Activated naive CD8-positive, alpha-beta T cell treated with anti-CD3 and anti-CD28 coated beads, Interleukin-2, amount 50 U/mL, for 16 hours (primary cell): ENCODE results near the gene CDC23.
"Not testable (repeated sequence)": the region's sequence is repeated elsewhere in the genome, so short reads cannot be mapped to it uniquely, and the experiment has no call there.

ENCODE experiments used
- DNase-seq: peaks from one replicate; pipeline ENCODE4 v3.0.0-alpha.2; 2020; ENCODE audit warnings: low read depth, low spot score

Gene CDC23

GRCh38 chr5:138213161-138214029, at the start of gene CDC23:
Gene CDC23 (minus strand): TSS chr5:138213323. CDS start chr5:138213312, 11 bp downstream.
- peak; percentile 80 for DNase-seq

- DNase-seq = no peak
Measured at GRCh38 chr5:138258704-138259292, 45.7 kb upstream of the CDC23 start.

GRCh38 chr5:138257583-138257982, 44.5 kb upstream of the CDC23 start:
- DNase-seq = no peak

GRCh38 chr5:138252944-138253343, 39.8 kb upstream of the CDC23 start:
- no peak for DNase-seq

- not testable (repeated sequence) for DNase-seq
Measured at GRCh38 chr5:138247800-138248199, 34.7 kb upstream of the CDC23 start.

- DNase-seq = no peak
Measured at GRCh38 chr5:138246822-138247221, 33.7 kb upstream of the CDC23 start.

- no peak for DNase-seq
Measured at GRCh38 chr5:138246334-138246733, 33.2 kb upstream of the CDC23 start.

GRCh38 chr5:138245717-138246116, 32.6 kb upstream of the CDC23 start:
- DNase-seq = no peak

GRCh38 chr5:138243794-138244193, 30.7 kb upstream of the CDC23 start:
- DNase-seq = no peak

- no peak for DNase-seq
Measured at GRCh38 chr5:138241688-138242571, 28.8 kb upstream of the CDC23 start.

- no peak for DNase-seq
Measured at GRCh38 chr5:138240650-138241385, 27.7 kb upstream of the CDC23 start.

- DNase-seq = no peak
Measured at GRCh38 chr5:138238034-138238433, 24.9 kb upstream of the CDC23 start.

- DNase-seq = no peak
Measured at GRCh38 chr5:138234651-138235050, 21.5 kb upstream of the CDC23 start.

GRCh38 chr5:138233280-138233679, 20.2 kb upstream of the CDC23 start:
- DNase-seq = no peak

GRCh38 chr5:138230981-138231589, 18.0 kb upstream of the CDC23 start:
- DNase-seq = no peak

GRCh38 chr5:138230261-138230660, 17.1 kb upstream of the CDC23 start:
- DNase-seq = no peak

GRCh38 chr5:138229387-138229786, 16.3 kb upstream of the CDC23 start:
- no peak for DNase-seq

- DNase-seq = no peak
Measured at GRCh38 chr5:138226910-138227309, 13.8 kb upstream of the CDC23 start.

GRCh38 chr5:138224712-138225111, 11.6 kb upstream of the CDC23 start:
- DNase-seq = no peak

GRCh38 chr5:138223532-138223931, 10.4 kb upstream of the CDC23 start:
- no peak for DNase-seq

- DNase-seq = no peak
Measured at GRCh38 chr5:138216799-138217198, 3.7 kb upstream of the CDC23 start.
